Amniotic stem cell (primary cell): ENCODE measurements around the gene CRNKL1.

Experiments
- DNase-seq: peaks from one replicate; lab custom pipeline; 2025; lab: John Stamatoyannopoulos, UW

CRNKL1 gene

DNA sequence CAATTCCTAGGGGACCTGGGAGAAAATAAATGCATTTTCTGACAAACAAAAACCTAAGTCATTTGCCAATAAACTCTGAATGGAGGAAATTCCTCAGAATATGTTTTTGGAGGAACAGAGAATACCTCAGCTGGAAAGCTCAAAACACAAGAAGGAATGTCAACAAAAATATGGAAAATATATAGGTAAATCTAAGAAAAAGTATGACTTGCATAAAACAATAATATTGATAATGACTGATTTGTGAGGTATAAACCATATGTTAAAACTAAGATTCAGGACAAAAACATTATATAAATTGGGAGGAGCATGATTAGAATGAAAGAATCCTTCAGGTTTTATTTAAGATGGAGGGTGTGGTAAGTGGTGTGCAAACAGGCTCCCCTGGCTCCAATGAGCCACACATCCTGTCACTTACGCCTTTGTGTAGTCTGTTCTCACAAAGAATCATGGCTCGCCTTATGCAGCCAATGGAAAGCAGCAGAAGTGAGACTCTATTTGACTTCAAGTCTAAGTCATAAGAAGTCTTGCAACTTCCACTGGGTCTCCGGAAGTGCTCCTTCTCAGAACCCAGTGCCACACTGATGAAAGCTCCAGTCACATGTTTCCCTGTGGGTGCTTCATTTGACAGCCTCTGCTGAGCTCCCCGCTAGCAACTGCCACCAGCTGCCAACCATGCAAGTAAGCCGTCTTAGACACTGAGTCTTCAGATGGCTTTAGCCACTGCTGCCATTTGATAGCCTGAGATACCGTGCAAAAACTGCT, 8.2 kb upstream of the CRNKL1 start:
- no peak for DNase-seq

DNA sequence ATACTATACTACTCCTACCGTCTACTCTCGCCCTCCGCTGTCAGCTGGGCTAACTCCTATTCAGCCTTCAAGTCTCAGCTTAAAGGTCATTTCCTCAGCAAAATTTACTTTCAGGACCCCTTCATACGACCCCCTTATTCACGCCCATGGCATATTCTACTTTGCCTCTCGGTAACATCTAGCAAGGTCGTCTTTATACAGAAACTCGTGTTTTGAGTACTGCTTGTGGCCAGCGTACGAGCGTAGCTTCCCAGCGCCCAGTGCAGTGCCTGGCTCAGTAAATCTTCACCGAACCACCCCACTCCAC, 546 bp downstream of the CRNKL1 start:
- no peak for DNase-seq

DNA sequence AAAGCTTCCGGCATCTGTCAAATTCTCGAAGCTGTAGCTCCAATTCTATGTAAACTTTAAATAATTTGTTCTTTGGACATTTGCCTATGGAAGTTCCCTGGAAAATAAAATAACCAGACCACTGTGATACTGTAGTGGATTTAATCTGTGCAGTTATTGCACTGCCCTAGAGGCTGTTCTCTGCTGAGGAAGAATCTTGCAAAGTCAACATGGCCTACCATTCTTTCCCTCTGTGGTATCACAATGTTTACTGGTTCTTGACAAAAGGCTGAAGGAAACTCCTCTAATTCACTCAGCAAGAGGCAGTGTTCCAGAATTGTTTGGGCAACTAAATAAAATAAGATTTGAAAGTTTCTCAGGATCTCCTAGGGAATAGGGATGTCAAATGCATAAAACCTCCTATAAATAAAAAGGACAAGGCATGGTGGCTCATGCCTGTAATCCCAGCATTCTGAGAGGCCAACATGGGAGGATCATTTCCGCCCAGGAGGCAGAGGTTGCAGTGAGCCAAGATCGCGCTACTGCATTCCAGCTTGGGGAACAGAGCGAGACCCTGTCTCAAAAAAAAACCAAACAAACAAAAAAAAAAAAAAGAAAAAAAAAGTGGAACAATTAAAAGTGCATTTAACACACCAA, 12.4 kb downstream of the CRNKL1 start:
- no peak for DNase-seq

DNA sequence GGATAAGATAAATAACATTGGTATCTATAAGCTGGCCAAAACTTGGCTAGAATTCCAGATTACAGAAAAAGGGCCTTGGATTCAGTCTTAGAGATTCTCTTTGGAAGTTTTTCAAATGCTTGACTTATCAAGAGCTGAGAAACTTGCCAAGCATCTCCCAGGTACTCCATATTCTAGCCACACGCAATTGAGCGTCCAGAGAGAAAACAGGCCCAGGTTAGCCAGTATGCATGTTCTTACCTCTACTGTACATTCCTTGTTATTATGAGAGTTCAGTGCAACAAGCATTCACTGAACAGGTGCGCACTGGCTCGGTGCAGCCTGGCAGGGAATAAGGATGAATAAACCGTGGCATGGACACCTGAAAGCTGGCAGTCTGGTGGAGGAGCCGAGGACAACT, 13.7 kb downstream of the CRNKL1 start:
- DNase-seq = no peak

DNA sequence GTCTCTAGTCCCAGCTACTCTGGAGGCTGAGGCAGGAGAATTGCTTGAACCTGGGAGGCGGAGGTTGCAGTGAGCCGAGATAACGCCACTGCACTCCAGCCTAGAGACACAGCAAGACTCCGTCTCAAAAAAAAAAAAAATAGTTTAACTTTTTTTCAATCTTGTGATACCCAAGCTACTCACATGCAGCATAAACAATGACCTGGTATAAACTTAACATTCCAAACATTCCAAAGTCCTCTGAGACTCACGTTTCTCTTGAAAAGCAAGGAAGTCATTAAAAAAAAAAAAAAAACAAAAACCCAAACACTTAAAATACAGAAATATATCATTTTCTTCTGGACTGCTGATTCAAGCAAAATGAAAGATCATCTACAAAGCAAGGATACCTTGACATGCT, 14.3 kb downstream of the CRNKL1 start:
- no peak for DNase-seq

DNA sequence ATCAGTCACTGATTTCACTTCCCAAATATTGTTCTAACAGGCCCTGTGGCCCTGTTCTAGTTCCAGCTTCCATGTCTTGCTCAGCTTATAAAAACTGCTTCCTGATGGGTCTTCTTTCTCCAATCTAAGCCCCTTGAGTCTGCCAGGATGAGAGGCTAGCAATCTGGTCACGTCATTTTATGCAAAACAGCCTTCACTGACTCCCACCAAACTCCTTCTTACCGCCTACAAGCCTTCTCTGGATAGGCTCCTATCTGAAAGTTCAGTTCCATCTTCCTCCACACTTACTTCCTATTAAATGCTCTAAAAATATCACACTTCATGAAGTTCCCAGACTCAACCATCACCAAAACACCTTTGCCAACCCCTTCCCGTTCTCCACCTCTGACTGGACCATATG, 15.5 kb downstream of the CRNKL1 start:
- no peak for DNase-seq

DNA sequence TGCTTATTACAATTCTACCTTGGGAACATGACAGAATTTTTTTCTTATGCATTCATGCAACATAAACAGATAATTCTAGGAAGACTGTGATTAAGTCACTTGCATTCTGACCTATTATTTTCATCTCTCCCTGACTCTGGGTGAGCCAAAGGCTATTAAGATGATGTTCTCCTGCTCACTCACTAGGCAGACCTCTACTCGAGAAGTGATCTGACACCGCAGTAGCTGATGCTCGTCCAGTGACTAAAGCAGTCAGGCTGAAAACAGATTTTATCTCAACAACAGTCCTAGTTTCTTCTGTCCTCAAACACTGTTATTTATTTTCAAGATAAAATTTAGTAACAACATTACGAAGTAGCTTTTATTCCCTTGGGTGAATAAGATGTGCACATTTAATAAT, 17.8 kb downstream of the CRNKL1 start:
- no peak for DNase-seq

DNA sequence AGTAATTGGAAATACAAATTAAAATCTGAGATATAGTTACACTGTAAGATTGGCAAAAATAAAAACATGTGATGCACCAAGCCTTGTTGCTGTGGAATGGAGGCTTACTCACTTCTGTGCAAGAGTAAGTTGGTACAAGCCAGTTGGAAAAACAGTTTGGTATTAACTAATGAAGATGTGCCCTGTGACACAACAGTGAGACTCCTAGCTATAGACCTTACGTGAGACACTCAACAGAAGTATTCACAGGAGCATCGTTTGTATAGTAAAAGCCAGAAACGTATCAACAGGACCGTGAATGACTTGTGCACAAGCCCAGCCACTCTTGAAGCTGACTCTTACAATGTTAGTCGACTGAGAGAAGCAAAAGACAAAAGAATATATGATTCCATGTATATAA, 20.5 kb downstream of the CRNKL1 start:
- DNase-seq = no peak

DNA sequence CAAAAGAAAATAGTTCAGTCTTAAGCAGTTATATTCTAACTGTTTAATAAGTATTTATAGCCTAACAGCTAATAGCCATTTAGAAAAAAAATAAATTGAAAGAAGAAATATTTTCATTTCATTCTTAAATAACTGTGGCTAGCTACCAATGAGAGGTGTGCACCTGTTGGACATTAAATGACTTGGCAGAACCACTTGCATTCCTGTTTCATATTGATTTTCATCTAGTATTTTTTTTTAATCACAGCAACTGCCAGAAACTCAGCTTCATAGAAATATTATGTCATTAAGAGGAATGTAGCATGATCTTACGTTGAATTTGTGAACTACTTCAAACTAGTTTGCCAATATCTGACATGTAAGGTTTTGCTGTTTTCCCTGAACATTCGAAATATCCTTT, 25.0 kb downstream of the CRNKL1 start:
- no peak for DNase-seq

DNA sequence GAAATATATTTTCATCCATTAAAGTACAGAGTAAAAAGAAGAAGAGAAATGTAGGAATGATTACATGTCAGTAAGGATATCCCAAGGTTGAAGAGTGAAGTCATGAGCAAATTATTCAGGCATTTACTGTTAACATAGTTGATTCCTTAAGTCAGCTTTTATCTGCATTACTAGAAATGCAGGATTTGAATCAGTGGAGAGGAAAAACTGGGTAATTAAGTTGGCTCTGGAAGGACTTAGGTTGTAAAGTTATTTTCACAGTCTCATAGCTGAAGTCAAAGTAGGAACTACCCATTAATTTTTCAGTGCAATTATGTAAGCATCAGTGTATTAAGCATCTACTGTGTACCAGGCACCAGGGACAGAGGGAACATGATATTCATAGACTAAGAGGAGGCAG, 27.3 kb downstream of the CRNKL1 start:
- DNase-seq = peak; percentile 8

DNA sequence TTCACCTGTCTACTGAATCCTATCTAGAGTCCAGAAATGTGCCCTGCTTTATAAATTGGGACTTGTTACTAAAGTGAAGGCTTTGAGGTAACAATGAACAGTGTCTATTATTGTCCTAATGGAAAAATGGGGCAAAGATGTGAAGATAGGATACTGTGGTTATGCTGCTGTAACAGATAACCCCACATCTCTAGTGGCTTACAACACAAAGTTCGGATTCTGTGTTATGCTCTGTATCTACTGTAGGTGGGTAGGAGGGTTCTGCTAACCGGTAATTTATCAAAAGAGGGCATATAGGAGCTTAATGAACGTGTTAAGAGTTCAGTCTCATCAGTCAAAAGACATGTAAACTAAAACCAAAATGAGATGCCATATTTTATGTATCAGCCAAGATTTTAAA, 28.9 kb downstream of the CRNKL1 start:
- no peak for DNase-seq

DNA sequence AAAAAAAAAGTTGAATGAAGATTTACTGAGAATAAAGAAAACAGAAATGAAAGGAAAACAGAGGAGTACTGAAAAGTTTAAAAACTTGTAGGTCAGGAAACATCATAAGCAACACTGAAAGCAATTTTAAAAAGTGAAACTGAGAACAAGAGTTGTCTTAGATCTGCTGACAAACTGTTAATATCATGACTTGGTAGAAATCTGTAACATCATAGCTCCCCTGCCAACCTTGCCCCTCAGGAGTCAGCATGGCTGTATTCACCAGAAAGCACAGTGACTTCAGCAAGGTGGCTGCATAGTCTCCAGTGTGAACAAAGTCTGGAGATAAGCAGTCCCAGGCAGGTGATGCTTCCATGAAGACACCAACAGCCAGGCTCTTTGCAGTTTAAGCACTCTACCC, 29.8 kb downstream of the CRNKL1 start:
- no peak for DNase-seq

DNA sequence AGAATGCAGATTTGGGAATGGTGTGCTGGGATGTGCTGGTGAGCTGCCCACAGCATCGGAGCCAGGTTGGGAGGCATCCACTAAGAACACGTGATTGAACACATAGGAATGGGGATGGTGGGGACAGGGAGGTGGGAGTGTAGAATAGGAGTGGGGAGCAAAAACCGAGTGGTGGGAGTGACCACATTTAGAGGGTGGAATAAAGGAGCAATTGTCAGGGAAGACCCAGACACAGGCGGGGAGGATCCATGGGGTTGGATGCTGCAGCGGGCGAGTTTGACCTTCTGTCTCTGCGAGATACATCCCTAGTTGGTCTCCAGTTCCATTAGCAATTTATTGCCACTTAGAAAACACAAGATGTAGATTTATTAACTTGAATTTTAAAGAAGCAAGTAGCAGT, 30.4 kb downstream of the CRNKL1 start:
- DNase-seq = no peak

DNA sequence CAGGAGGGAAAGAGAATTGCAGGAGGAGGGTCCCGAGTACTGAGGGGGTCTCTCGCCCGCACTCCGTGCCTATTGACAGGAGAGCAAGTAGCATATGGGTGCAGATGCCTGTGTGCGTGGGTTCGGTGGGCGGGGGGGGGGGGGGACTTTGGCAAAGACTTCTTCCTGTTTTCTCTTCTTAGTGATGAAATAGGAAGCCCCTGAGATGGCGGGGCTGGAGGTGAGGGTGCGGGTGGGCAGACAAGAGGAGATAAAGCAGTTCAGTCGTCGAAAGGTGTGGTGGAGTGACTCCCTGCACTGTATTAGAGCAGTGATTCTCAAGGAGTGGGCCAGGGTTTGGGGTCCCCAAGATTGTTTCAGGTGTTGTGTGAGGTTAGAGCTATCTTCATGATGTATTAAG, 31.4 kb downstream of the CRNKL1 start:
- DNase-seq = no peak

DNA sequence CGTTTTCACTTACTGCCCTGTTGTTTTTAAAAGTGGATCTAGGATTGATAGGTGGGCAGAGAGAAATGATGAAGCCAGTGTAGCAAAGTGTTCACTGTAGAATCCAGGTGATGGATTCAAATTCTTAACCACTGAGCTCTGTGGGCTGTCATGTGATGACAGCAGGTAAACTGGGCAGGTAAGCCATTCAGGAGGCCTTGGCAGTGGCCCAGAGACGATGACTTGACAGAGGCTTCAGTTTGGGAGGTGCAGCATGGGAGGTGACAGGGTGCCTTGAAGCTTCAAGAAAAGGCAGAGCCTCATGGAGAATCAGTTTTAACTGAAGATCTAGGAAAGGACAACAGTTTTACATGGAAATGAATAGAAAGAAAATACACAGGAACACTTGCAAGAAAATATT, 33.1 kb downstream of the CRNKL1 start:
- no peak for DNase-seq

DNA sequence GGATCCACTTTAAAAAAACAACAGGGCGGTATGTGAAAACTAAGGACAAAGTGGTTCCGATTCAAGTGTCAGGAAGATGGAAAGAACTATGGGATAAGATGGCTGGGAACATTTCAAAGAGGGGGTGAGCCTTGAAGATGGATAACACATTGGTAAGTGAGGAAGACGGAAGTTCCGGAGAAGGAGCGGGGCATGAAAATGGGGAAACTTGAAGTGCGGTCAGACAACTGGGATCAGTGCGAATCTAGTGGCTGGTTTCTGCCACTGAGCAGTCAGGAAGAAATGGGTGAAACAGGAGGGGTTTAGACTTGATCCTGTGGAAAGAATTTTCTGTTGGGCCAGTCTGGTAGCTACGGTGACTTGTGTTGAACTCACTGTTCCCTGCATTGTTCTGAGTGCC, 33.9 kb downstream of the CRNKL1 start:
- no peak for DNase-seq

DNA sequence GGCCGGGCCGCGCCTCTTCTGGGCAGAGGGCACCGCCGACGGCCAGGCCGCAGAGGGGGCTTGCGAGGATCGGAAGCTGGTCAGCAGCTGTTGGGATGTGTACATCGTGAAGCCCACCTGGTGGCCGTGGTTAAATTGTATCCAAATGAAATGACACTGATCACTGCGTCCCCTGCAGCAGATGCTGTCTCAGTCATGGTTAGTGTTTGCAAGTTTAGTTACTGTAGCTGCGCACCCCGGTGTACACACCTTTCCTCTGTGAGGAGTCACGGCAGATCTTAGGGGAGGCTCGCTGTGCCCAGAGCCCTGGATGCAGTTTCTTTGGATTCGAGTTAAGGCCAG, 34.5 kb downstream of the CRNKL1 start:
- no peak for DNase-seq

DNA sequence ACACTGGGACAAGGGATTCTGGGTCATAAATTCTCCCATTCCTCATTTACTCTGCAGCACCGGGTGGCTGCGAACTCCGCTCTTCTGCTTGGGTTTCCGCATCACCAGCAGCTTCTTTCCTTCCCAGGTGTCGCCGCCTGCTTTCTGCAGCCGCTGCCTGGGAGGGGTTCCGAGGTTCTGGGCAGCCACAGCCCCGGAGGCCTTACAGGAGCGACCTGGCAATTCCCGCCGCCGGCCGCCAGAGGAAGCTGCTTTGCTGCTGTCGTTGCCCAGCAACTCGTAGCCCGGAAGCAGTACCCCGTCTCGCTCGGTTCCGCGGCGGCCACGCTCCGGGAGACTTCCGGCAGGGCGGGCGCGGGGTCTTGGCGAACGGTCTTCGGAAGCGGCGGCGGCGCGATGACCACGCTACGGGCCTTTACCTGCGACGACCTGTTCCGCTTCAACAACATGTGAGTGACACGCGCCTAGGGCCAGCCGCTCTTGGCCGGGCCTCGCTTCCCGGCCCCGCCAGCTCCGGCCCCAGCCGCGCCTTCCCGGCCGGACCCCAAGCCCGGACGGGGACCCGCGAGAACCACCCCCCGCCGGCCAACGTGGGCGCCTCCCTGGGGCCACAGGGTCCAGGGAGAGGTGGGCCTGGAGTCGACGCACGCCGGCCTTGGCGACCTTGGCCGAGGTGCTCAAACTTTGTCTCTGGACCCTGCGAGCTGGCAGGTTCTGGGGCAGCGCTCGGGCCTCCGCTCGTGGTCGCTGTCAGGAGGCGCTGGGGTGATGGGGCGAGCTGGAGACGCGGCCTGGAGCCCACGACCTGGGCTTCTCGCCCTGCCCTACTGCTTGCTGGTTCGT, 35.0 kb downstream of the CRNKL1 start, which contains the start of gene NAA20:
TSS of gene NAA20 (plus strand) at position 362 of the 843 bp plus-strand sequence. CDS start at position 397, 35 bp downstream.
- DNase-seq = peak; percentile 83

DNA sequence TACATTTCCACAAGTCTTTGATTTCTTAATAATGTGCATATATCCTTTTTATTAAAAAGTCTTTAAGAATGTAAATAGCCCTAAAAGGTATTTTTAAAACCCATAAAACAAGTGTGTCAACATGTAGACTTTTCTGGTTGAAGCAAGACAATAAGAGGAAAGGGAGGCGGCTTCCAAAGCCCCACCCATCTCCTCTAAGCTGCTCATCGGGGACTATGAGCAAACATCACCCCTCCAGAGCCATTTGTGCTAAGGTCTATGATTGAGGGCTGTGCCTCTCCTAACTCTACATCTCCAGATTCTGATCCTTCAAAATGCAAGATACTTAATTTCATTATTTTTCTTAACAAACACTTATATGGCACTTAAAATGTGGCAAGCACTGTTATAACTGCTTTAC, 37.6 kb downstream of the CRNKL1 start:
- no peak for DNase-seq

DNA sequence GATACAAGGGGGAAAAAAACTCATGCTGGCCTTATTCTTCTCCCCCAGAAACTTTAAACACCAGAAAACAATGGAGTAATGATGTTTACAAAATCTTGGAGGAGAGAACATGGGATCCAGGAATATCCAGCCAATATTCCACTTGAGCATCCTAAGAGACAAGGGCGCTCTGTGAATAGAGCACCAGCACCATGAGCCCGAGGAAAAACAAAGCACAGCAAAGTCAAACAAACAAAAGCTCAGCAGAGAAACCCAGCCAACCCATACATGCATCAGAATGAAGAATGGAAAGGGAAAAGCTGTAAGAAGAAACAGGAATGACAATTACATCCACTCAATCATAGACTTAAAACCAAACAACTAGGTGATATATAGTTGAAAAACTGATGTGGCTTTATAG, 39.7 kb downstream of the CRNKL1 start:
- no peak for DNase-seq

DNA sequence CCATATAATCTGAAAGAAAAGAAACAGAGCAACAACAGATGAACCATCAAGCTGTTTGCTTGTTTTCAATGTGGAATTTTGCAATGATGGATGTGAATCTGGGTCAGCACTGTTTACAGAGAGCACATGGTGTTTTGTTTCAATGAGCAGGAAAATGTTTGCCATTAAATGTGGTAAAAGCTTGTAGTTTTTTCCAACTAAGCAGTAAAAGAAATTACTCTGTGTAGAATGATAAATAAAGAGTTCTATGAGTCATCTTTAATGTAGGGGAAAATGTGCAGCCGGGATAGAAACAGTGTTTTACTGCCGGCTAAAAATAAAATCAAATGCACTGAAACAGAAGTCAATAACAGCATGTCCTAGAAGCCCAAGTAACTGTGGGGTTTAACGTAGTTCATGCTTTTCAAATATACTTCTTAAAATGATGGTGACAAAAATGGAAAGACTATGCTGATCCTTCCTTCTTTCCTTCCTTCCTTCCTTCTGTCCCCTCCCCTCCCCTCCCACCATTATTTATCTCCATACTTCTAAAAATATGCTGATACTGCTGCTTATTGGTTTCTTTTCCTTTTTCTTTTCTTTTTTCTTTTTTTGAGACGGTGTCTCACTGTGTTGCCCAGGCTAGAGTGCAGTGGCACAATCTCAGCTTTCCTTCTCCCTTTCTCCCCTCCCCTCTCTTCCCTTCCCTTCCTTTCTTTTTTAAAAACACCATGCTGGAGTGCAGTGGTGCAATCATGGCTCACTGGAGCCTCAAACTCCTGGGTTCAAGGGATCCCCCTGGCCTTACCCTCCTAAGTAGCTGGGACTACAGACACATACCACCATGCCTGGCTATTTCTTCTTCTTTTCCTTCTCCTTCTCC, 41.4 kb downstream of the CRNKL1 start:
- peak; percentile 3 for DNase-seq

DNA sequence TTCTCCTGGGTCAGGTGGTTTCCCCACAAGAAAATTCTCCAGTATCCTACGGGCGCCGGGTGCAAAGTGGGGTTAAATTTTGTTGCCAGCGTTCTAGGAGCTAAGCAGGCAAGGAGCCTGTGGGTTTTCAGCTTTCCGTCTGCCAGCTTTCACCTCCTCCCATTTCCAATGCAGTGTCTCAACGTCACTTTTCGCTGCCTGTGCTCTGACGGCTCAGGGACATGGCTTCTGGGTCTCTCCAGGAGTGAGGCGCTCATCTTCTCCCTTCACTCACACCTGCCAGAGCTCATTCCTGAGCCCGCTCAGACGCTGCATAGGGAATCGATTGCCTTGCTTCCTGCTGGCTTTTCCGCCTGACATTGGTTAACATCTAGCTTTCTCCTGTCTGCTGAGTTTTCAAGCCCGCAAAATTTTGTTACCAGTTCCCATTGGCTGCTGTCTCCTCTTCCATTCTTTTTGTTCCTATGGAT, 42.4 kb downstream of the CRNKL1 start:
- DNase-seq = no peak
